A673 (cell line): Measurements from ENCODE around the gene SPSB1. TPM values are rescaled to one million over a fixed set of nuclear protein-coding genes. Genes with fewer than 3 reads are reported as not detected.

Experiments
- BruUV-seq: library from RNA; stranded (reverse); fragments of 400-500 nt; replicated peaks from 2 replicates; lab custom pipeline; 2021; lab: Mats Ljungman, UMichigan
- CTCF ChIA-PET: fragments of 300-600 bp; sonication (Branson Sonifier 250); formaldehyde crosslinking; loops from one replicate; lab custom pipeline; 2022; ENCODE audit warnings: antibody characterized with exemption; lab: Charles Lee
- POLR2A ChIA-PET: fragments of 300-600 bp; sonication (Branson Sonifier 250); formaldehyde crosslinking; loops from one replicate; lab custom pipeline; 2022; ENCODE audit warnings: antibody characterized with exemption; ENCODE audit not compliant: low non-redundant PET; lab: Charles Lee
- DNase-seq: peaks from one replicate; pipeline ENCODE4 v3.0.0-alpha.2; 2015; ENCODE audit warnings: low spot score
- H3K27ac ChIP-seq: fragments of 200-600 bp; sonication (generic); 2 replicates; pipeline ENCODE4 v1.5.1; 2016; ENCODE audit warnings: mixed run types, low read depth, mild to moderate bottlenecking, mixed read lengths, antibody characterized with exemption, low read length; ENCODE audit not compliant: poor library complexity, severe bottlenecking
- H3K27me3 ChIP-seq: fragments of 200-600 bp; sonication (generic); replicated peaks from 2 replicates; pipeline ENCODE4 v1.6.1; 2017; ENCODE audit warnings: mixed run types, low read depth, mild to moderate bottlenecking, mixed read lengths, antibody characterized with exemption, low read length; ENCODE audit not compliant: insufficient read depth, poor library complexity
- H3K36me3 ChIP-seq: fragments of 200-600 bp; sonication (generic); 2 replicates; pipeline ENCODE4 v1.6.1; 2016; ENCODE audit warnings: mixed run types, mild to moderate bottlenecking, mixed read lengths, antibody characterized with exemption, low read length; ENCODE audit not compliant: insufficient read depth, poor library complexity, severe bottlenecking
- H3K4me1 ChIP-seq: fragments of 200-600 bp; sonication (generic); 2 replicates; pipeline ENCODE4 v1.6.1; 2017; ENCODE audit warnings: mixed run types, mild to moderate bottlenecking, mixed read lengths, antibody characterized with exemption, low read length; ENCODE audit not compliant: insufficient read depth, poor library complexity, severe bottlenecking
- H3K4me3 ChIP-seq: fragments of 200-600 bp; sonication (generic); 2 replicates; pipeline ENCODE4 v1.5.1; 2016; ENCODE audit warnings: low read depth, mixed run types, mild to moderate bottlenecking, mixed read lengths, low read length; ENCODE audit not compliant: poor library complexity, severe bottlenecking
- H3K9me3 ChIP-seq: fragments of 200-600 bp; sonication (generic); 2 replicates; pipeline ENCODE4 v1.6.1; 2016; ENCODE audit warnings: mixed run types, low read depth, mild to moderate bottlenecking, mixed read lengths, antibody characterized with exemption, low read length; ENCODE audit not compliant: poor library complexity, severe bottlenecking
- CTCF ChIP-seq: fragments of 300-800, 200-600 bp; sonication (generic); conservative IDR thresholded peaks from 2 replicates; pipeline ENCODE4 v1.5.1; 2017; ENCODE audit warnings: low read depth, mild to moderate bottlenecking, antibody characterized with exemption, low read length, moderate library complexity, mixed read lengths
- EZH2 ChIP-seq: fragments of 200-600 bp; sonication (generic); IDR thresholded peaks from 2 replicates; pipeline ENCODE4 v1.6.1; 2017; ENCODE audit warnings: borderline replicate concordance, low read depth, mild to moderate bottlenecking, mixed read lengths, antibody characterized with exemption, low read length; ENCODE audit not compliant: poor library complexity, severe bottlenecking
- intact Hi-C: fragments of 100-400 bp; cut with micrococcal nuclease; formaldehyde crosslinking; loops from one replicate; pipeline ENCODE4 v1.10.0; 2022; ENCODE audit not compliant: unreplicated experiment
- total RNA-seq: library from RNA; stranded (reverse); gene quantifications from 2 replicates; pipeline ENCODE4 v1.2.3, GENCODE V29; 2021

Gene SPSB1
- total RNA-seq, 1 experiment from 2014 or later = 11.8 TPM

GRCh38 chr1:9397047-9397446, 104.4 kb downstream of the SPSB1 start:
- CTCF ChIA-PET = no interaction called here

GRCh38 chr1:9397997-9398526, 105.4 kb downstream of the SPSB1 start:
- CTCF ChIA-PET = no interaction called here
- intact Hi-C loops = no loop called here
- H3K27ac ChIP-seq = no peak overlapping the region
- H3K4me3 ChIP-seq = no peak overlapping the region
- TF ChIP-seq EZH2 (no peak), CTCF (no peak)
- POLR2A ChIA-PET = no interaction called here
- no peaks in the 10 kb centered on the region for H3K9me3 ChIP-seq
- no peaks in the 10 kb centered on the region for H3K36me3 ChIP-seq
- H3K4me1 ChIP-seq = no peaks in the 10 kb centered on the region
- DNase-seq = no peak
- no TSS peak for BruUV-seq
- peaks cover 12% of the 10 kb centered on the region for H3K27me3 ChIP-seq

More at GRCh38 chr1:9397047-9397446, 104.4 kb downstream of the SPSB1 start:
- H3K4me1 ChIP-seq = no peaks in the 10 kb centered on the region
- no TSS peak for BruUV-seq
- peaks cover 17% of the 10 kb centered on the region for H3K27me3 ChIP-seq
- intact Hi-C loops = no loop called here
- POLR2A ChIA-PET = no interaction called here
- DNase-seq = no peak
- TF ChIP-seq EZH2 = no peak
- TF ChIP-seq CTCF = no peak
- H3K27ac ChIP-seq = no peak overlapping the region
- no peaks in the 10 kb centered on the region for H3K9me3 ChIP-seq
- H3K36me3 ChIP-seq = no peaks in the 10 kb centered on the region
- H3K4me3 ChIP-seq = no peak overlapping the region

DNA sequence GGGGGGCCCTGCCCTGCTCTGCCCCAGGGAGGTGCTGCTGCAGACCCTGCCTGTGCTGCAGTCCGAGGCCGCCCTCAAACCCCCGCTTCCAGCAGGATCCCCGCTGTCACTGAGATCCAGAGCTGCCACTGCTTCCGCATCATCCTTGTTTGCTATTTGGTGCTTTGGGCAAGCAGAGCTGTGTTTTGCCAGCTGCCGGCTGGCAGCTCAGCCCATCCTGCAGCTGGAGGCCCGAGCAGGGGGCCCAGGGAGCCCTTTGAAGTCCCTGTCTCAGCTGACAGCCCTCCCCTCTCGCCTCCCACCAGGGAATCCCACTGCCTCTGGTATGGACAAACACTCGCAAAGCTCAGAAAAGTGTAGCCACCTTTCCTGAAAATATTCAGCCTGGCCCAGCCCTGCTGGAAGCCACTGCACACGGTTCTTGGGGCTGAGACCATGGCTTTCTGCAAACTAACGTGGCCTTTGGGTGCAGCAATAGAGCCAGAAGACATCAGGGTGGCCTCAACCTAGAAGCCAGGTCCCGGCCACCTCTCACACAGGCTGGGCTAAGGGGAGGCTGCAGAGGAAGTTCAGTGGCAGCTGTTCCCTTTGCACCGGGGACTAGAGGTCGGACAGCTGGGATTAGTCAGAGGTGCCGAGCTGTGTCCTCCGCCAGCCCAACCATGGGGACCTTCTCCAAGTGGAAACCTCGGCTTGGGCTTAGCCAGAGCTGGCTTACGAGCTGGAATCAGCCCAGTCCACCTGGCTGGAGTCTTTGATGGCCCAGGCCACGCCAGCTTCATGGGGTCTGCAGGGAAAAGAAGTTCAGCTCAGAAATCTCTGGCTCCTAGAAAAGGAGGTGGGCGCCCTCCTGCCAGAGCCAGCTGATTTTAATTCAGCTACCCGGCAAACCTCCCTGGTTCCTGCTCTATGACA, 107.1 kb downstream of the SPSB1 start:
- CTCF ChIA-PET = no interaction called here
- intact Hi-C loops = no loop called here
- TF ChIP-seq EZH2 (no peak), CTCF (no peak)
- Histone ChIP-seq H3K36me3 (no peaks in the 10 kb centered on the region), H3K4me1 (no peaks in the 10 kb centered on the region), H3K27ac (no peak overlapping the region), H3K9me3 (no peaks in the 10 kb centered on the region), H3K4me3 (no peak overlapping the region), H3K27me3 (no peaks in the 10 kb centered on the region)
- no TSS peak for BruUV-seq
- DNase-seq = no peak
- POLR2A ChIA-PET = interaction anchor here (0.5 kb wide), 1 partner anchor 117 kb away, joined by 6 read pairs; no protein-coding TSS in a partner anchor
